ENCODE data around the gene CHCHD6. TPM values are rescaled to one million over a fixed set of nuclear protein-coding genes. Genes with fewer than 3 reads are reported as not detected.

Gene CHCHD6
- total RNA-seq, 1 experiment from 2014 or later, result 36.3 TPM

- no peak for ATAC-seq
Measured at GRCh38 chr3:126816986-126817777, 113.1 kb downstream of the CHCHD6 start.

More at GRCh38 chr3:126816986-126817777, 113.1 kb downstream of the CHCHD6 start:
- no TSS peak for BruUV-seq (replicated peaks)
- Histone ChIP-seq H2AFZ (ENCODE audit: low read depth, low read length, poor library complexity, severe bottlenecking) (no peak overlapping the region), H3K9me3 (ENCODE audit: control insufficient read depth in 1 of 2, insufficient read depth in 1 of 2, low read depth in 1 of 2, low read length in 2 of 2) (no peaks in the 10 kb centered on the region), H3K27ac (ENCODE audit: low read depth, low read length) (no peak overlapping the region), H3K36me3 (ENCODE audit: control insufficient read depth in 1 of 2, insufficient read depth in 2 of 2, low read length in 2 of 2) (no peaks in the 10 kb centered on the region), H3K9me2 (ENCODE audit: insufficient read depth) (no peaks in the 10 kb centered on the region), H3K9ac (ENCODE audit: low read length) (no peak overlapping the region), H3K4me3 (replicated peaks in 1 of 2; ENCODE audit: low read depth in 1 of 2, low read length in 2 of 2) (no peak overlapping the region), H3K4me1 (ENCODE audit: control insufficient read depth in 1 of 2, insufficient read depth in 2 of 2, low read length in 2 of 2) (no peaks in the 10 kb centered on the region), H3K4me2 (ENCODE audit: low read length) (no peak overlapping the region), H3K27me3 (ENCODE audit: insufficient read depth, low read length) (no peaks in the 10 kb centered on the region), H4K20me1 (ENCODE audit: insufficient read depth) (no peaks in the 10 kb centered on the region), H3K79me2 (ENCODE audit: insufficient read depth, low read length) (0 out of 2 replicates have a peak, but pooled peaks cover 2% of the 10 kb centered on the region)
- ChIA-PET POLR2A (no interaction called here), RAD21 (ENCODE audit: low non-redundant PET in 1 of 2, low total read pairs in 2 of 2, uncharacterized antibody in 2 of 2, unreplicated experiment in 2 of 2) (no interaction called here), CTCF (no interaction called here)
- TF ChIP-seq ZNF274 (IDR thresholded peaks at IDR 0.05; ENCODE audit: low read depth, low read length) (no peak), YY1 (IDR thresholded peaks at IDR 0.05; ENCODE audit: extremely low read depth, insufficient replicate concordance, low read depth, low read length) (no peak), CTCF (IDR thresholded peaks at IDR 0.05 in 2 of 3, conservative IDR thresholded peaks at IDR 0.05 in 1 of 3; ENCODE audit: borderline replicate concordance in 1 of 3, insufficient read depth in 1 of 3, low read depth in 2 of 3, low read length in 2 of 3) (no peak), FOSL1 (IDR thresholded peaks at IDR 0.05; ENCODE audit: low read depth) (no peak), SRF (IDR thresholded peaks at IDR 0.05; ENCODE audit: low read depth) (no peak), JUND (IDR thresholded peaks at IDR 0.05) (no peak), SIN3A (IDR thresholded peaks at IDR 0.05; ENCODE audit: low read depth) (no peak), REST (IDR thresholded peaks at IDR 0.05; ENCODE audit: low read depth) (no peak), EZH2phosphoT487 (IDR thresholded peaks at IDR 0.05; ENCODE audit: borderline replicate concordance) (no peak), EGR1 (IDR thresholded peaks at IDR 0.05; ENCODE audit: low read depth) (no peak), SP1 (IDR thresholded peaks at IDR 0.05; ENCODE audit: low read depth) (no peak), ZFX (IDR thresholded peaks at IDR 0.05) (no peak), ELF1 (IDR thresholded peaks at IDR 0.05; ENCODE audit: borderline replicate concordance, low read depth) (no peak), CBX3 (IDR thresholded peaks at IDR 0.05; ENCODE audit: low read depth) (no peak), ZBTB33 (IDR thresholded peaks at IDR 0.05; ENCODE audit: extremely low read depth, insufficient replicate concordance, low read length) (no peak), EZH2 (IDR thresholded peaks at IDR 0.05) (no peak), POLR2AphosphoS5 (IDR thresholded peaks at IDR 0.05; ENCODE audit: low read depth, low read length) (no peak), POLR2A (IDR thresholded peaks at IDR 0.05; ENCODE audit: borderline replicate concordance, extremely low read depth, insufficient read depth, insufficient read length) (no peak)
- intact Hi-C loops (cut with micrococcal nuclease), result no loop called here
- no peak for DNase-seq (ENCODE audit: low read depth, low spot score)

Data from HCT116 (cell line).